Mononuclear cell (primary cell): ENCODE data around the gene SKAP2. TPM values are rescaled to one million over a fixed set of nuclear protein-coding genes. Genes with fewer than 3 reads are reported as not detected.

ENCODE experiments used
- H3K27me3 ChIP-seq: 2 replicates; pipeline ENCODE4 v1.6.0; 2011; ENCODE audit warnings: low read length, control low read depth; ENCODE audit not compliant: insufficient read depth
- H3K4me1 ChIP-seq: 2 replicates; pipeline ENCODE4 v1.5.1; 2011; ENCODE audit warnings: mild to moderate bottlenecking, low read length, control low read depth; ENCODE audit not compliant: insufficient read depth
- H3K4me3 ChIP-seq: 2 replicates; pipeline ENCODE4 v1.5.1; 2011; ENCODE audit warnings: mild to moderate bottlenecking, low read length, moderate library complexity
- H3K9me3 ChIP-seq: 2 replicates; pipeline ENCODE4 v1.5.1; 2011; ENCODE audit warnings: low read depth, mild to moderate bottlenecking, control low read depth, low read length
- total RNA-seq: library from RNA; depleted of rRNA; stranded (reverse); fragments of >200 nt; gene quantifications from one replicate; pipeline ENCODE4 v1.2.3, GENCODE V29; 2012

The SKAP2 gene, protein sequence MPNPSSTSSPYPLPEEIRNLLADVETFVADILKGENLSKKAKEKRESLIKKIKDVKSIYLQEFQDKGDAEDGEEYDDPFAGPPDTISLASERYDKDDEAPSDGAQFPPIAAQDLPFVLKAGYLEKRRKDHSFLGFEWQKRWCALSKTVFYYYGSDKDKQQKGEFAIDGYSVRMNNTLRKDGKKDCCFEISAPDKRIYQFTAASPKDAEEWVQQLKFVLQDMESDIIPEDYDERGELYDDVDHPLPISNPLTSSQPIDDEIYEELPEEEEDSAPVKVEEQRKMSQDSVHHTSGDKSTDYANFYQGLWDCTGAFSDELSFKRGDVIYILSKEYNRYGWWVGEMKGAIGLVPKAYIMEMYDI
- 14.3 TPM for total RNA-seq

GRCh38 chr7:26864309-26865093 lies at the start of gene SKAP2:
Gene SKAP2 (minus strand): TSS chr7:26864590. CDS start chr7:26864429, 161 bp downstream.
- Histone ChIP-seq H3K4me1 (peaks cover 11% of the 10 kb centered on the region), H3K4me3 (peak within 1 kb of the TSS; percentile 81), H3K27me3 (peaks cover 3% of the 10 kb centered on the region), H3K9me3 (no peaks in the 10 kb centered on the region)

DNA sequence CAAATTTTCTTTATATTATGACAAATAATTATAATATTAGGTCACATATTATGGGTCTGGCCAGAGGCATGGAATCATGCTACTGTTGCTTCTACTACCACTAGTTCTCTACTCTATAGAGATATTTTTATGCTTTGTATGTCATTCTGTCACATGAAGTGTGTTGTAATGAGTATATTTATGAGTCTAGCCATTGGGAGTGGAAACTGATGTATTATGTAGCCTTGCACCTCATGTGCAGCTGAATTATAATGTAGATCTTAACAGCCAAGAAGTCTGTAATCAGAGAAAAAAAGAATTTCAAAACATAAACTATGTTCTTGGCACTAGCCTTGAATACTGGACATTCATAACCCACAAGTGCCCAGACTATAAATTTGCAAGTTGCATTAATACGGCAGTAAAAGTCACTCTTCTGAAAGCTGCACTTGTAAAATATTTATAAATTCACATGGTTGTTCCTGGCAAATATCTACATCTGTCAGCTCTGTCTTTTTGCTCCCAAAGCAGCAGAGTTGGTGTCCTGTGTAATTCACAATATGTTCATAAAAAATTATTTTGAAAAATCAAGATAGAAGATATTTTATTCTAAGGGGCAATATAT lies 48.6 kb upstream of the SKAP2 start:
- no peaks in the 10 kb centered on the region for H3K27me3 ChIP-seq
- H3K9me3 ChIP-seq, result no peaks in the 10 kb centered on the region
- H3K4me1 ChIP-seq, result peaks cover 18% of the 10 kb centered on the region
- no peak overlapping the region for H3K4me3 ChIP-seq

- H3K4me3 ChIP-seq, result no peak overlapping the region
- no peaks in the 10 kb centered on the region for H3K9me3 ChIP-seq
- no peaks in the 10 kb centered on the region for H3K27me3 ChIP-seq
- peaks cover 18% of the 10 kb centered on the region for H3K4me1 ChIP-seq
Measured at GRCh38 chr7:26912338-26912737, 47.9 kb upstream of the SKAP2 start.

DNA sequence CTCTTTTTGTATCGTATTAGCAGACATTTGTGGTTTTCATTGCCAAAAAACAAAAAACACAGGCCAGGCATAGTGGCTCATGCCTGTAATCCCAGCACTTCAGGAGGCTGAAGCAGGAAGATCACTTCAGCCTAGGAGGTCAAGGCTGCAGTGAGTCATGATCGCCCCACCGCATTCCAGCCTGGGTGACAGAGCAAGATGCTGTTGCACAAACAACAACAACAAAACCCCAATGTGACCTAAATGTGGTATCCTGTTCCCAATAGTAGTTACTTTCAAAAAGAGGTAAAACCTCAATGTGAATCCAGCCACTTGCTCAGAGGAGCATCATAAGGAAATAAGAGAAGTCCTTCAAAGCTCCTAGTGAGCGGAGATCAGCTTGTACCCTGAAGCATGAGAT lies 45.8 kb upstream of the SKAP2 start:
- no peak overlapping the region for H3K4me3 ChIP-seq
- H3K4me1 ChIP-seq, result peaks cover 18% of the 10 kb centered on the region
- no peaks in the 10 kb centered on the region for H3K9me3 ChIP-seq
- no peaks in the 10 kb centered on the region for H3K27me3 ChIP-seq

DNA sequence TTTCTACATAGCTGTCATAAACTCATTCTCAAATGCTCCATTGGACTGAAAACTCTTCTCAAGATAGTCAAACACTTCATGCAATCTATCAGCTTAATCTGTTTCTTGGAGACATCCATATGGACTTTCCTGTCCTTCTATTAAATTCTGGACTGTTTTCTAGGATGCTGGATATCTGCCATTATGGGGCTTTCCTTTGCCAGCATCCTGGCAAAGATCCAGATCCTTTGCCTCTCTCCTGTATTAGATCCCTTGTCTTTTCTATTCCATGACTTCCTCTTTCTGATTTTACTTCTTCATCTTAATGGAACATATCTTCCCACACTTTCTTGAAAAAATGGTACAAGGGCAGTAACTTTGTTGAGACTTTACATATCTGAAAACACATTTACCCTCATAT lies 35.9 kb upstream of the SKAP2 start:
- Histone ChIP-seq H3K9me3 (no peaks in the 10 kb centered on the region), H3K4me1 (no peaks in the 10 kb centered on the region), H3K27me3 (peaks cover 7% of the 10 kb centered on the region), H3K4me3 (no peak overlapping the region)

DNA sequence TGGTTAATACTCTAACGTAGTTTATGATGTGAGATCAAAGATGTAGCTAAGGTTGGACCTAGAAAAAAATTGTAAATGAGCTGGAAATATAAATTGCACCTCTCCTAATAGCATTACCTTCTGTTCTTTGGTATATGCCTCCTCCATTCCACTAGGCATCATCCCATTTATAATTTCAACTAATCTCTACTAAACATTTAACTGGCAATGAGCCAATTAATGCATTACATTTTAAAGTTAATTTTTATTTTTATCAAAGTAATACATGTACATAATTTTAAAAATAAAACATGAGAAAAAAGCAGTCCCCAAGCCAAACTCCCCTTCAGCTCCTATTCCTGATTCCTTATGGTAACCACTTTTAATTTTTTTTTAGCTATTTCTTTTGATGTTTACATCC lies 35.1 kb upstream of the SKAP2 start:
- H3K4me1 ChIP-seq, result no peaks in the 10 kb centered on the region
- peaks cover 7% of the 10 kb centered on the region for H3K27me3 ChIP-seq
- no peaks in the 10 kb centered on the region for H3K9me3 ChIP-seq
- H3K4me3 ChIP-seq, result no peak overlapping the region

GRCh38 chr7:26898891-26899290 lies 34.5 kb upstream of the SKAP2 start:
- no peaks in the 10 kb centered on the region for H3K4me1 ChIP-seq
- peaks cover 7% of the 10 kb centered on the region for H3K27me3 ChIP-seq

GRCh38 chr7:26897928-26898327 lies 33.5 kb upstream of the SKAP2 start:
- Histone ChIP-seq H3K27me3 (peaks cover 7% of the 10 kb centered on the region), H3K9me3 (no peaks in the 10 kb centered on the region), H3K4me3 (no peak overlapping the region), H3K4me1 (no peaks in the 10 kb centered on the region)

More at GRCh38 chr7:26898891-26899290, 34.5 kb upstream of the SKAP2 start:
- H3K4me3 ChIP-seq, result no peak overlapping the region
- no peaks in the 10 kb centered on the region for H3K9me3 ChIP-seq

DNA sequence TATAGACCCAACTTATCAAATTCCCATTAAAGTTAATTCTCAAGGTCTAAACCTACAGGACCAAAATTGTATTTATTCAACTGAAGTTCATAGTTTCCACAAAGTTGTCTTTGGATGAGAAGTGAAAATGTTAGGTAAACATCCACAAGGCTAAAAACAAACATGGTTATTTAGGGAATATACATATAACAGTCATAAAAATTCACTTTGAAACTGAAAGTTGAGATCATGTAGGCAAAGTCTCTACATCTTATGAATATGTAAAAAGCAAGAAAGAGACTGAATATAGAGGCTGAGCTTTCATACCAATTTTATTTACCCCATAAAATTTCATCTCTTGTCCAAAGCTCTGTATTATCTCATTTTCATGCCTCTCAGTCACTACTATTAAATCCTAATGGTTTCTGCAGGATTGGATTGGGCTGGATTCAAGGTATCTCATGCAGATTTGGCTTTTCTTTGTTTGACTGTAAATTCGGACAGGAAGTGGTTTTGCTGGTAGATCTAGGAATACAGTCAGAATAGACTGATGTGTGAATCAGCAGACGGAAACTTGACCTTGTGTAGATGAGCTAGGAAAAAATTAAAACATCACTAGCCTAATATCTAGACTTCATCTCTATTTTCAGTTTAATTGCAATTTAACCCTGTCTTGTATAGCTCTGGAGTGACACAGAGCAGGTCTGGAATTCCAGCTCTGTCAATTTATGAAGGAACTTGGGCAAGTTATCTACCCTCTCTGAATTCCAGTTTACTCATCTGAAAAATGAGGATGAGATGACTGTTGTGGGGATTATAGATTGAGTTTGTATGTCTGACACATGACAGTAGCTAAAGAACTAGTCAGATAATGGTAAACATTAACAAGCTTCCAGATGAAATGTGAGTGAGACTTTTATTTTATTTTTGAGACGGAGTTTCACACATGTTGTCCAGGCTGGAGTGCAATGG lies 27.3 kb upstream of the SKAP2 start:
- H3K4me1 ChIP-seq, result no peaks in the 10 kb centered on the region
- no peak overlapping the region for H3K4me3 ChIP-seq
- H3K27me3 ChIP-seq, result no peaks in the 10 kb centered on the region
- H3K9me3 ChIP-seq, result no peaks in the 10 kb centered on the region

DNA sequence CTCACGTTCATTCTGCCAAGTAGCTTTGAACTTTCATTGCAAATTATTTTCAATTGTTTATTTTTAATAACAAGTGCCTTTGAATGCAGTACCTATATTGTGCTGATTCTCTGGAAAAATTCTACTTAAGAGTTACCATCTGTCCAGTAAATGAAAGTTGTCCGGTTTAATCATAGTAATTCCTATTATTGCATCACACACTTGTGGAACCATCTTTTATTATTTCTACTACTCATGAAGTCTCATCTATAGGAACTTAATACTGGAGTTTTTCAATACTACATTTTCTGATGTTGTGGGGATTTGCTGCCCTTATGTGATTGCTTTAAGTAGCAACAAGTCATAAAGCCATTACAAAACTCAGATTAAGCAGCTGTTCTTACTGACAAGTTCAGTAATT lies 16.5 kb upstream of the SKAP2 start:
- no peak overlapping the region for H3K4me3 ChIP-seq
- H3K27me3 ChIP-seq, result peaks cover under 1% of the 10 kb centered on the region
- no peaks in the 10 kb centered on the region for H3K4me1 ChIP-seq
- peaks cover 7% of the 10 kb centered on the region for H3K9me3 ChIP-seq

DNA sequence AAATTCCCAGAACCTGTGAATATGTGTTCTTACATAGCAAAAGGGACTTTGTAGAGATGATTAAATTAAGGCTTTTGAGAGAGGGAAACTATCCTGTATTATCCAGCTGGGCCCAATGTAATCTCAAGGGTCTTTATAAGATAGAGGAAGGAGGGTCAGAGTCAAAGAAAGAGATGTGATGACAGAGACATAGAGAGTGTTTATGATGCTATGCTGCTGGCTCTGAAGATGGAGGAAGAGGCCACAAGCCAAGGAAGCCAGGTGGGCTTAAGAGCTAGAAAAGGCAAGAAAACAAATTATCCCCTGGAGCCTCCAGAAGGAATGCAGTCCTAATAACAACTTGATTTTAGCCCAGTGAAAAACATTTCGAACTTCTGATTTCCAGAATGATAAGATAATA lies 15.3 kb upstream of the SKAP2 start:
- Histone ChIP-seq H3K4me3 (no peak overlapping the region), H3K9me3 (peaks cover 2% of the 10 kb centered on the region), H3K4me1 (no peaks in the 10 kb centered on the region), H3K27me3 (peaks cover 3% of the 10 kb centered on the region)

- peaks cover 6% of the 10 kb centered on the region for H3K4me1 ChIP-seq
- no peak overlapping the region for H3K4me3 ChIP-seq
- peaks cover 3% of the 10 kb centered on the region for H3K27me3 ChIP-seq
- H3K9me3 ChIP-seq, result no peaks in the 10 kb centered on the region
Measured at GRCh38 chr7:26868841-26869495, 4.6 kb upstream of the SKAP2 start.

- Histone ChIP-seq H3K4me3 (peak overlapping the region; percentile 81), H3K4me1 (peaks cover 11% of the 10 kb centered on the region), H3K27me3 (peaks cover 3% of the 10 kb centered on the region), H3K9me3 (no peaks in the 10 kb centered on the region)
Measured at GRCh38 chr7:26865094-26865388, 651 bp upstream of the SKAP2 start.
